Measurements from ENCODE around the gene HAUS8.

- TF ChIP-seq POLR2A (IDR thresholded peaks at IDR 0.05; ENCODE audit: low read depth, low read length): no peak
- TF ChIP-seq TAF1 (IDR thresholded peaks at IDR 0.05; ENCODE audit: low read depth, low read length): no peak
- TF ChIP-seq POLR2AphosphoS5 (IDR thresholded peaks at IDR 0.05; ENCODE audit: low read depth, low read length): no peak
- no peak for TF ChIP-seq SPI1 (IDR thresholded peaks at IDR 0.05; ENCODE audit: low read depth, low read length)
These were observed 52.5 kb downstream of the HAUS8 start for GRCh38 chr19:17022738-17023137.
